Esophagus (tissue), 2 donors: ENCODE measurements around the gene TSPAN4. TPM values are rescaled to one million over a fixed set of nuclear protein-coding genes. Genes with fewer than 3 reads are reported as not detected.

Experiments
- H3K27ac ChIP-seq, 2 donors: one replicate each; pipeline ENCODE4 v1.5.1; 2013; ENCODE audit warnings: low read depth in 2 of 2, mild to moderate bottlenecking in 2 of 2, inconsistent platforms in 1 of 2, low read length in 1 of 2, moderate library complexity in 1 of 2
- H3K27me3 ChIP-seq, 2 donors: one replicate each; pipeline ENCODE4 v1.6.1; 2013; ENCODE audit warnings: low read length in 2 of 2, control low read depth in 1 of 2, mild to moderate bottlenecking in 1 of 2; ENCODE audit not compliant: insufficient read depth in 2 of 2, control insufficient read depth in 1 of 2
- H3K36me3 ChIP-seq, 2 donors: one replicate each; pipeline ENCODE4 v1.6.1; 2013; ENCODE audit warnings: low read length in 1 of 2; ENCODE audit not compliant: control insufficient read depth in 2 of 2, insufficient read depth in 2 of 2
- H3K4me1 ChIP-seq, 2 donors: one replicate each; pipeline ENCODE4 v1.6.1; 2013; ENCODE audit warnings: low read length in 1 of 2; ENCODE audit not compliant: control insufficient read depth in 2 of 2, insufficient read depth in 2 of 2
- H3K4me3 ChIP-seq, 2 donors: one replicate each; pipeline ENCODE4 v1.5.1; 2013; ENCODE audit warnings: low read length in 2 of 2, mild to moderate bottlenecking in 2 of 2, low read depth in 1 of 2, moderate library complexity in 1 of 2
- H3K9me3 ChIP-seq, 2 donors: one replicate each; pipeline ENCODE4 v1.6.1; 2013; ENCODE audit warnings: mild to moderate bottlenecking in 2 of 2, low read depth in 1 of 2, low read length in 1 of 2, moderate library complexity in 1 of 2; ENCODE audit not compliant: control insufficient read depth in 2 of 2, insufficient read depth in 1 of 2
- WGBS, 2 donors: extraction: QIAGEN DNeasy Blood & Tissue Kit; methylation state at CpG; one replicate each; pipeline ENCODE4 v1.1.7; 2013; 5-methylcytosine and 5-hydroxymethylcytosine counted together
- polyA plus RNA-seq, 2 donors: library from polyadenylated mRNA; stranded (reverse); fragments of 200-250 nt; gene quantifications; one replicate each; pipeline ENCODE4 v1.2.3, GENCODE V29; 2013
- donor health status: healthy with polysubstance abuse.
- donor health status: Bipolar disorder and iron deficiency.

Gene TSPAN4
- polyA plus RNA-seq, 2 donors: 9.8 to 16.8 TPM

DNA sequence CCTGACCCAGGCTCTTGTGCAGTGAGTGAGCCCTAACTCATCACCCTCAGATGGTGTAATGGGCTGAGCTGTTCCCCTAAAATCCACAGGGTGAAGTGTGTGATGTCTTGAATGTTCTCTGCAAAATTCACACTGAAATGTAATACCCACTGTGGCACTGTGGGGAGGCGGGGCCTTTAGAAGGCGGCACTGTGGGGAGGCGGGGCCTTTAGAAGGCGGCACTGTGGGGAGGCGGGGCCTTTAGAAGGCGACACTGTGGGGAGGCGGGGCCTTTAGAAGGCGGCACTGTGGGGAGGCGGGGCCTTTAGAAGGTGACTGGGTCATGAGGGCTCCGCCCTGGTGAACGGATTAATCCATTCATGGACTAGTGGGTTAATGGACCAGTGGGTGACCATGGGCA, 34.9 kb downstream of the TSPAN4 start:
- Histone ChIP-seq H3K4me1 (no peaks in the 10 kb centered on the region), H3K36me3 (peaks cover 0 to 11% of the 10 kb centered on the region in 2 donors)
- WGBS, 2 donors: 90 to 94% methylated on average over 11 of the region's 11 CpGs

DNA sequence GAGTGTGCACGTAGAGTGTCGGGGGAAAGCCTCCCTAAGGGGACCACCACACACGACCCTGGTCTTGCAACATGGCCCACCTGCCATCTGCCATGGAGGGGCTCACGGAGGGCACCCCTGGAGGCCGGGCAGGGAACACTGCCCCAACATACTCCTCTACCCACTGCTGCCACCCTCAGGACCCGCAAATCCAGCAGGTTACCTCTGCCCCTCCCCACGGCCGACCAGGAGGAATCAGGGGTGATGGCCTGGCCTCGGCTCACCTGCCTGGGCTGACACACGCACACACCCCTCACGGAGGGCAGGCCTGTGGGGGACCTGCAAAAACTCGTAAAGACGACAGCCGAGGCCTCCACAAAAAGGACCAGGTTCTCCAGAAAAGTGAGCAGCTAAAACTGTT, 37.8 kb downstream of the TSPAN4 start:
- no peaks in the 10 kb centered on the region for H3K9me3 ChIP-seq
- H3K4me3 ChIP-seq: no peak overlapping the region
- whole genome bisulfite sequencing, 2 donors: 85 to 89% methylated on average over 14 of the region's 14 CpGs
- peaks cover 0 to 22% of the 10 kb centered on the region in 2 donors for H3K36me3 ChIP-seq
- no peak overlapping the region for H3K27ac ChIP-seq
- no peaks in the 10 kb centered on the region for H3K27me3 ChIP-seq
- no peaks in the 10 kb centered on the region for H3K4me1 ChIP-seq

More for the DNA sequence above, 34.9 kb downstream of the TSPAN4 start:
- Histone ChIP-seq H3K9me3 (no peaks in the 10 kb centered on the region), H3K27me3 (no peaks in the 10 kb centered on the region), H3K27ac (no peak overlapping the region), H3K4me3 (no peak overlapping the region)

GRCh38 chr11:882596-882995, 39.9 kb downstream of the TSPAN4 start:
- Histone ChIP-seq H3K27ac (no peak overlapping the region), H3K4me3 (no peak overlapping the region), H3K27me3 (no peaks in the 10 kb centered on the region), H3K9me3 (no peaks in the 10 kb centered on the region), H3K4me1 (no peaks in the 10 kb centered on the region), H3K36me3 (peaks cover 0 to 34% of the 10 kb centered on the region in 2 donors)
- WGBS, 2 donors: 92% methylated on average over 14 of the region's 14 CpGs

- no peaks in the 10 kb centered on the region for H3K9me3 ChIP-seq
- 81 to 87% methylated on average over 10 of the region's 10 CpGs for WGBS, 2 donors
- peaks cover 0 to 41% of the 10 kb centered on the region in 2 donors for H3K36me3 ChIP-seq
Measured at GRCh38 chr11:883527-883926, 40.9 kb downstream of the TSPAN4 start.

GRCh38 chr11:884578-885070, 42.0 kb downstream of the TSPAN4 start:
- WGBS, 2 donors: 90% methylated on average over 16 of the region's 16 CpGs
- Histone ChIP-seq H3K4me1 (peaks cover 0 to 2% of the 10 kb centered on the region in 2 donors), H3K4me3 (no peak overlapping the region), H3K9me3 (no peaks in the 10 kb centered on the region), H3K27ac (no peak overlapping the region), H3K36me3 (peaks cover 0 to 48% of the 10 kb centered on the region in 2 donors), H3K27me3 (no peaks in the 10 kb centered on the region)

More at GRCh38 chr11:883527-883926, 40.9 kb downstream of the TSPAN4 start:
- no peaks in the 10 kb centered on the region for H3K27me3 ChIP-seq
- H3K4me3 ChIP-seq: no peak overlapping the region
- no peak overlapping the region for H3K27ac ChIP-seq
- no peaks in the 10 kb centered on the region for H3K4me1 ChIP-seq

GRCh38 chr11:886568-886967, 43.9 kb downstream of the TSPAN4 start:
- 95 to 96% methylated on average over 17 of the region's 17 CpGs for WGBS, 2 donors
- no peaks in the 10 kb centered on the region for H3K9me3 ChIP-seq
- H3K27me3 ChIP-seq: no peaks in the 10 kb centered on the region
- H3K27ac ChIP-seq: no peak overlapping the region
- no peak overlapping the region for H3K4me3 ChIP-seq
- peaks cover 0 to 4% of the 10 kb centered on the region in 2 donors for H3K4me1 ChIP-seq
- H3K36me3 ChIP-seq: peaks cover 0 to 40% of the 10 kb centered on the region in 2 donors

GRCh38 chr11:887589-887988, 44.9 kb downstream of the TSPAN4 start:
- H3K36me3 ChIP-seq: peaks cover 0 to 39% of the 10 kb centered on the region in 2 donors
- no peaks in the 10 kb centered on the region for H3K27me3 ChIP-seq
- H3K27ac ChIP-seq: no peak overlapping the region
- H3K4me1 ChIP-seq: peaks cover 0 to 4% of the 10 kb centered on the region in 2 donors
- H3K4me3 ChIP-seq: no peak overlapping the region
- H3K9me3 ChIP-seq: no peaks in the 10 kb centered on the region
- 93 to 94% methylated on average over 14 of the region's 14 CpGs for WGBS, 2 donors

- no peak overlapping the region for H3K4me3 ChIP-seq
- H3K27ac ChIP-seq: no peak overlapping the region
- peaks cover 0 to 33% of the 10 kb centered on the region in 2 donors for H3K36me3 ChIP-seq
- H3K9me3 ChIP-seq: no peaks in the 10 kb centered on the region
- WGBS, 2 donors: 89 to 92% methylated on average over 45 of the region's 45 CpGs
- H3K4me1 ChIP-seq: peaks cover 0 to 4% of the 10 kb centered on the region in 2 donors
- no peaks in the 10 kb centered on the region for H3K27me3 ChIP-seq
Measured at GRCh38 chr11:888310-889212, 45.9 kb downstream of the TSPAN4 start.

DNA sequence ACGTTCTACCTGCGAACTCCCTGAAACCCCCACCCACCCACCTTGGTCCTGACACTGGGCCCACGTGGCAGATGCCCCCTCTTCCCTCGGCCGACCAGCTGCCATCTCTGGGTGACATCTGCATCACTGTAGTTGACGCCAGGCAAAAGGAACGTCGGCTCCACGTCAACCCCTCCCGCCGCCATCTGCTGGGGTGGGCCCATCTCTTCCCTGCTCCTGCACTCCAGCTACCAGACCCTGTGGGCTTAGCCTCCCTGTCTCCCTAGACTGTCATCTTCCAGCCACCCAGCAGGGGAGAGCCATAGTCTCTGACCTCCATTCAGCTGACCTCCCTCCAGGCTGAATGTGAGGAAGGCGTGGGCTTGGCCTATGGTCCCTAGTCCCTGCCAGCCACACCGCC, 46.6 kb downstream of the TSPAN4 start:
- 91% methylated on average over 13 of the region's 13 CpGs for WGBS, 2 donors
- Histone ChIP-seq H3K27me3 (no peaks in the 10 kb centered on the region), H3K9me3 (no peaks in the 10 kb centered on the region), H3K4me1 (peaks cover 0 to 4% of the 10 kb centered on the region in 2 donors), H3K36me3 (peaks cover 0 to 35% of the 10 kb centered on the region in 2 donors), H3K27ac (no peak overlapping the region), H3K4me3 (no peak overlapping the region)
